Measurements from ENCODE around the gene ANKRD10.
"Not testable (repeated sequence)": the region's sequence is repeated elsewhere in the genome, so short reads cannot be mapped to it uniquely, and the experiment has no call there.

Gene ANKRD10

GRCh38 chr13:110850006-110850405, 64.9 kb downstream of the ANKRD10 start:
- no peak for DNase-seq (ENCODE audit: low spot score)
- no peak for TF ChIP-seq CTCF (IDR thresholded peaks at IDR 0.05; ENCODE audit: extremely low read depth, missing control alignments)

DNA sequence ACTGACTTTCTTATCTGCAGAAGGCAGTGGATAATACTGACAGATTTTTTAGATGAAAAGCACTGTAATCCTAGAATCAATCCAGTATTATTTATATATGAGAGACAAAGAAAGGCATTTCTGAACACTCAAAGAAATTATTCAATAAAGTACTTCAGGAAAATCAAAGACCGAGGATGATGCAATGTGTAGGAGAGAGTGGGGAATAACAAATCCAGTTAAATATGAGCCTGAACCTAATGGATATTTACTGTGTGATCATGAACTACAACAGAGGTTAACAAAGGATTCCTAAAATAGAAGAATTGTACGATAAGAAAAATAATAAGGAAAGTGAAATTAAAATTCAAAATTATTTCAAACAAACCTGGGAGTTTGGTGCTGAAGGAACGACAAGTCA, 69.3 kb downstream of the ANKRD10 start:
- DNase-seq (ENCODE audit: low spot score) = no peak

GRCh38 chr13:110841846-110842245, 73.0 kb downstream of the ANKRD10 start:
- no peak for TF ChIP-seq CTCF (IDR thresholded peaks at IDR 0.05; ENCODE audit: extremely low read depth, missing control alignments)
- no peak for DNase-seq (ENCODE audit: low spot score)

More for the DNA sequence above, 69.3 kb downstream of the ANKRD10 start:
- TF ChIP-seq CTCF (IDR thresholded peaks at IDR 0.05; ENCODE audit: extremely low read depth, missing control alignments) = no peak

- no peak for TF ChIP-seq CTCF (IDR thresholded peaks at IDR 0.05; ENCODE audit: extremely low read depth, missing control alignments)
- DNase-seq (ENCODE audit: low spot score) = no peak
Observed at GRCh38 chr13:110841406-110841805, 73.5 kb downstream of the ANKRD10 start.

DNA sequence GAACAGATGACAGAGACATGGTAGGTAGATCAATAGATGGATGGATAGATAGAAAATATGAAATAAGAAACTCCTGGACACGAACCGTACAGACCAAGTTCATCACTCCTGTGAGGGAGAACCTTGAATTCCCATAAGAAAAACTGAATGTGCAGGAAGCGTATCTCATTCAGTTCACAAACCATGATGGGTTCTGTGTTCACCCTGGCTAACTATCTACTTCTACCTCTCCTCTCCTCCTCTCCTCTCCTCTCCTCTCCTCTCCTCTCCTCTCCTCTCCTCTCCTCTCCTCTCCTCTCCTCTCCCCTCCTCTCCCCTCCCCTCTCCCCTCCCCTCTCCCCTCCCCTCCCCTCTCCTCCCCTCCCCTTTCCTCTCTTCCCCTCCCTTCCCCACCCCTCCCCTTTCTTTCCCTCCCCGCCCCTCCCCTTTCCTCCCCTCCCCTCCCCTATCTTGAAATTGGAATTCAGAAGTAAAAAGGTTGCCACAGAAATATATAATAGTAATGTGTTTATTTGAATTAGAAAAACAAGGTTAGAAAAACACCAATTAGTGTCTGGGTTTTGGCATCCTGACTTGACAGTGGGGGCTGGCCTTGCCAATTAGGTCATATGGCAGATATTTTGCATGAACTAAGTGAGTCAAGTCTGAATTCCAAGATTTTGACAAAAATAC, 75.9 kb downstream of the ANKRD10 start:
- no peak for DNase-seq (ENCODE audit: low spot score)
- TF ChIP-seq CTCF (IDR thresholded peaks at IDR 0.05; ENCODE audit: extremely low read depth, missing control alignments) = no peak

DNA sequence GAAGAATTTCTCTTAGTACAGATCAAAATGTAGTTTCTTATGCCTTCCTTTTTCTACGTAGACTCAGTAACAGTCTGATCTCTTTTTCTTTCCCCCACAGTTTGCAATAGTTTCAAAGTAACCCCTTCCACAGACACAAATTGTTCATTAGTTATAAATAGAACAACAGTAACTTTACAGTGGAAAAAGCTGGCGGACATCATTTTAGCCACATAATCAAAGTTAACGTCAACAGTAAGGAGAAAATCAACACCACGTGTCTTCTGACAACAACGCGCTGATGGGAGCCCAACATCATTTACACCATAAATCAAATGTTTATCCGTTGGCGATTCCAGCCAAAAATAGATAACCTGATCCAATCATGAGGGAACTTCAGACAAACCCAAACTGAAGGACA, 76.8 kb downstream of the ANKRD10 start:
- no peak for DNase-seq (ENCODE audit: low spot score)
- no peak for TF ChIP-seq CTCF (IDR thresholded peaks at IDR 0.05; ENCODE audit: extremely low read depth, missing control alignments)

- not testable (repeated sequence) for DNase-seq (ENCODE audit: low spot score)
Observed at GRCh38 chr13:110837397-110838061, 77.3 kb downstream of the ANKRD10 start.

DNA sequence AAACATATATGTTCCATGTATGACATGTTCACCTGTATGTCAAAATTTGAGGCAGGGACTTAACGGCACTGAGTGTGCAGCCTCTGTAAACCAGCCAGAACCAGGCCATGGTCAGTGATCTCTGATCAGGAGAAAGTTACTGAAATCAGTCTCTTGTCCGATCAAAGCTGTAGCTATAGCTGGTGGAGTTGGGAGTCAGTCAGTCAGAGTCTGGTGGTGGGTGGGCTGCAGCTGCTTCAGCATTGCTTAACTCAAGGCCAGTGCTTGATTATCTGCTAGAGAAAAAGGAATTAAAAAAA, 78.3 kb downstream of the ANKRD10 start:
- no peak for TF ChIP-seq CTCF (IDR thresholded peaks at IDR 0.05; ENCODE audit: extremely low read depth, missing control alignments)
- DNase-seq (ENCODE audit: low spot score) = no peak
